Neural cell (in vitro differentiated cells): Measurements from ENCODE around the gene MBD6. TPM values are rescaled to one million over a fixed set of nuclear protein-coding genes. Genes with fewer than 3 reads are reported as not detected.

ENCODE experiments used
- H2AFZ ChIP-seq: fragments of 200-600, 300-800 bp; sonication (generic), shearing (Covaris generic); 2 replicates; pipeline ENCODE4 v1.6.0; 2014; ENCODE audit warnings: low read depth, mild to moderate bottlenecking, antibody characterized with exemption, low read length, moderate library complexity
- H3F3A ChIP-seq: fragments of 200-600 bp; shearing (Covaris generic); 2 replicates; pipeline ENCODE4 v1.6.1; 2016; ENCODE audit warnings: mild to moderate bottlenecking, moderate library complexity, mixed read lengths, antibody characterized with exemption, low read length; ENCODE audit not compliant: insufficient read depth, poor library complexity, severe bottlenecking
- H3K27ac ChIP-seq: fragments of 200-600, 300-800 bp; sonication (generic), shearing (Covaris generic); 2 replicates; pipeline ENCODE4 v1.5.1; 2014; ENCODE audit warnings: mild to moderate bottlenecking, low read length, moderate library complexity
- H3K27me3 ChIP-seq: fragments of 300-800, 200-600 bp; sonication (generic), shearing (Covaris generic); 2 replicates; pipeline ENCODE4 v1.6.0; 2014; ENCODE audit warnings: mild to moderate bottlenecking, low read depth, low read length, moderate library complexity; ENCODE audit not compliant: insufficient read depth
- H3K36me3 ChIP-seq: fragments of 300-800, 200-600 bp; sonication (generic), shearing (Covaris generic); 2 replicates; pipeline ENCODE4 v1.5.1; 2014; ENCODE audit warnings: mild to moderate bottlenecking, antibody characterized with exemption, low read length, moderate library complexity; ENCODE audit not compliant: insufficient read depth
- H3K4me2 ChIP-seq: fragments of 300-800, 200-600 bp; sonication (generic), shearing (Covaris generic); 2 replicates; pipeline ENCODE4 v1.6.0; 2014; ENCODE audit warnings: mild to moderate bottlenecking, low read length
- H3K4me3 ChIP-seq: fragments of 300-800, 200-600 bp; sonication (generic), shearing (Covaris generic); 2 replicates; pipeline ENCODE4 v1.5.1; 2014; ENCODE audit warnings: mild to moderate bottlenecking, low read length, moderate library complexity
- H3K79me2 ChIP-seq: fragments of 200-600 bp; shearing (Covaris generic); replicated peaks from 2 replicates; pipeline ENCODE4 v1.6.0; 2014; ENCODE audit warnings: mild to moderate bottlenecking, low read length, moderate library complexity; ENCODE audit not compliant: insufficient read depth
- H3K9ac ChIP-seq: fragments of 300-800, 200-600 bp; sonication (generic), shearing (Covaris generic); 2 replicates; pipeline ENCODE4 v1.6.1; 2016; ENCODE audit warnings: mild to moderate bottlenecking, low read length, mixed read lengths
- H3K9me2 ChIP-seq: fragments of 200-600 bp; shearing (Covaris generic); 2 replicates; pipeline ENCODE4 v1.6.1; 2016; ENCODE audit warnings: mild to moderate bottlenecking, low read length, mixed read lengths; ENCODE audit not compliant: insufficient read depth
- H3K9me3 ChIP-seq: fragments of 200-600, 300-800 bp; sonication (generic), shearing (Covaris generic); 2 replicates; pipeline ENCODE4 v1.6.1; 2016; ENCODE audit warnings: mild to moderate bottlenecking, mixed run types, low read length, moderate library complexity, mixed read lengths
- H4K20me1 ChIP-seq: fragments of 200-600 bp; shearing (Covaris generic); 2 replicates; pipeline ENCODE4 v1.6.1; 2016; ENCODE audit warnings: mild to moderate bottlenecking, mixed run types; ENCODE audit not compliant: insufficient read depth
- CTCF ChIP-seq: fragments of 450-650 bp; IDR thresholded peaks from 2 replicates; pipeline ENCODE4 v1.5.1; 2014; ENCODE audit warnings: antibody characterized with exemption, mild to moderate bottlenecking, moderate library complexity; ENCODE audit not compliant: poor library complexity, severe bottlenecking
- EP300 ChIP-seq: fragments of 450-650 bp; conservative IDR thresholded peaks from 2 replicates; pipeline ENCODE4 v1.6.1; 2014; ENCODE audit warnings: antibody characterized with exemption, mild to moderate bottlenecking, moderate library complexity; ENCODE audit not compliant: poor library complexity, severe bottlenecking
- EZH2 ChIP-seq: fragments of 200-600, 300-800 bp; shearing (Covaris generic), sonication (generic); IDR thresholded peaks from 2 replicates; pipeline ENCODE4 v1.6.1; 2014; ENCODE audit warnings: antibody characterized with exemption, low read length, borderline replicate concordance, mild to moderate bottlenecking; ENCODE audit not compliant: insufficient read depth, poor library complexity, severe bottlenecking
- MXI1 ChIP-seq: fragments of 450-650 bp; conservative IDR thresholded peaks from 2 replicates; pipeline ENCODE4 v1.6.1; 2014; ENCODE audit warnings: antibody characterized with exemption, mild to moderate bottlenecking; ENCODE audit not compliant: poor library complexity, severe bottlenecking
- POLR2AphosphoS5 ChIP-seq: IDR thresholded peaks from 2 replicates; pipeline ENCODE4 v1.6.1; 2012
- RAD21 ChIP-seq: fragments of 450-650 bp; conservative IDR thresholded peaks from 2 replicates; pipeline ENCODE4 v1.6.1; 2014; ENCODE audit warnings: antibody characterized with exemption, mild to moderate bottlenecking, moderate library complexity
- SMC3 ChIP-seq: fragments of 450-650 bp; conservative IDR thresholded peaks from 2 replicates; pipeline ENCODE4 v1.6.1; 2014; ENCODE audit warnings: antibody characterized with exemption, mild to moderate bottlenecking, moderate library complexity; ENCODE audit not compliant: poor library complexity
- TAF1 ChIP-seq: IDR thresholded peaks from 2 replicates; pipeline ENCODE4 v1.6.1; 2012; ENCODE audit warnings: low read depth
- polyA plus RNA-seq: library from polyadenylated mRNA; depleted of rRNA; stranded (reverse); fragments of >200 nt; gene quantifications from 2 replicates; pipeline ENCODE4 v1.2.3, GENCODE V29; 2014

MBD6 gene
- polyA plus RNA-seq, 1 donor from 2014 or later, result 2.1 TPM

GRCh38 chr12:57487597-57488401 is 34.8 kb upstream of the MBD6 start, which contains the start of gene MARS1:
MARS1 (plus strand) TSS chr12:57488068; CDS start chr12:57488091, 23 bp downstream.
- peak within 1 kb of the TSS; percentile 99 for H3K4me2 ChIP-seq
- H3F3A ChIP-seq, result no peaks in the 10 kb centered on the region
- H3K4me3 ChIP-seq, result peak within 1 kb of the TSS; percentile 85
- H3K27ac ChIP-seq, result peak within 1 kb of the TSS; percentile 66
- peak within 1 kb of the TSS; percentile 80 for H3K9ac ChIP-seq
- H4K20me1 ChIP-seq, result no peaks in the 10 kb centered on the region
- TF ChIP-seq TAF1 (peak; percentile 83), POLR2AphosphoS5 (peak; percentile 94), MXI1 (peak; percentile 86), EZH2 (no peak), CTCF (peak; percentile 62), RAD21 (no peak)
- H3K27me3 ChIP-seq, result no peaks in the 10 kb centered on the region
- H3K9me2 ChIP-seq, result no peaks in the 10 kb centered on the region
- H3K79me2 ChIP-seq, result peaks cover 15% of the 10 kb centered on the region
- H3K36me3 ChIP-seq, result peaks cover 2% of the 10 kb centered on the region
- peak within 1 kb of the TSS; percentile 33 for H2AFZ ChIP-seq
- H3K9me3 ChIP-seq, result no peaks in the 10 kb centered on the region

- Histone ChIP-seq H3K9ac (peak overlapping the region; percentile 80), H4K20me1 (no peaks in the 10 kb centered on the region), H3K27me3 (no peaks in the 10 kb centered on the region), H3K36me3 (peaks cover 4% of the 10 kb centered on the region), H3K9me2 (no peaks in the 10 kb centered on the region), H2AFZ (peak overlapping the region; percentile 23), H3K4me2 (peak overlapping the region; percentile 99), H3F3A (no peaks in the 10 kb centered on the region), H3K9me3 (no peaks in the 10 kb centered on the region), H3K27ac (peak overlapping the region; percentile 66), H3K4me3 (peak overlapping the region; percentile 85), H3K79me2 (peaks cover 15% of the 10 kb centered on the region)
- TF ChIP-seq POLR2AphosphoS5 (no peak), MXI1 (no peak), CTCF (no peak), TAF1 (no peak), SMC3 (no peak), EP300 (no peak), EZH2 (no peak)
Observed at GRCh38 chr12:57488402-57489156, 34.0 kb upstream of the MBD6 start.
